Kidney glomerular epithelial cell (primary cell): Measurements from ENCODE around the gene SMIM38.
"Not testable (repeated sequence)": the region's sequence is repeated elsewhere in the genome, so short reads cannot be mapped to it uniquely, and the experiment has no call there.

Source experiments
- DNase-seq: peaks from one replicate; lab custom pipeline; 2025; lab: John Stamatoyannopoulos, UW

Gene SMIM38

DNA sequence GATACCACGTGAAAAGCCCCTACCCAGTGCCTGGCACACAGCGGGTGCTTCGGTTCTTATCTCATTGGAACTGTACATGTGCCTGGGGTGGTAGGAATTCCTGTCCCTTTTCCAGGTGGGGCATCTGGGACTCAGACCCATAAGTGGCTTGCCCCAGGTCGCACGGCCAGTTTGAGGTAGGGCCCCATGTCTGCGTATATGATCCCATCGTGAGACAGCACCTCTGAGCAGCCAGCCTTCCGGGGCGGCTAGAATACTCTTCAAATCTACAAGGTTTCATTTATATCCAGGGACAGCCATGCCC lies 33.5 kb upstream of the SMIM38 start:
- no peak for DNase-seq

DNA sequence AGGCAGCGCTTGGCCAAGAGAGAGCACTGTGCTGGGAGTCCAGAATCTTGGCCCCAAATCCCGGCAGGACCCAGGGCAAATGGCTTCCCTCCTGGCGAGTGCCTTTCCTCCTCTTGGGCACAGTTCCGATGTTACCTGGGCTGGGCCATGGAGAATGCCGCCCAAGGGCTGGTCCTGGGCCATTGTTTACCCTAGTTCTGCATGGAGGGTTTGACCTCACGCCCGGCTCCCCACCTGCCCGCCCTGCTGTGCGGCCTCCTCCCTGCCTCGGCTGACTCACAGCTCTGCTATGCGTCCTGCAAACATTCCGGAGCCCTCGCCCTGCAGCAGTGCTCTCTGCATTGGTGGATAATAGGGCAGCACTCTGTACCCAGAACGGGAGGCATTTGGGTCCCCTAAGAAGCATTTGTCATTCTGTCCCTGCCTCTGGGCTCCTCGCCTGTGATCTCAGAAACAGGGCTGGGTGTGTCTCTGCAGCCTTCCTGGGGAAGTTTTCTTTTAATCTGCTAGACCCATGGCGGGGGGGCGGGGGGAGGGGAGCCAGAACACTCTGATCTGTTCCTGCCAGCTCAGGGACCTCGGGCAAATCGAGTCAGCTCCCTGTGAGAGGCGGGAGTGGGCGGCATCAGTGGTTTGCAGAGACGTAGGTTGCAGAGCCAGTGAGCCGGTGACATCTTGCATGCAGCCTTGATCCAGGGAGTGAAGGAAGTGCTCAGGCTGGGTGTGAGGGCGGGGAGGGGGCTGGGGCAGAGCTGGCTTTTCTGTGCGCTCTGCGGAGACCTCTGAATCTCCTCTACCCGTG lies 32.9 kb upstream of the SMIM38 start:
- peak; percentile 90 for DNase-seq

DNA sequence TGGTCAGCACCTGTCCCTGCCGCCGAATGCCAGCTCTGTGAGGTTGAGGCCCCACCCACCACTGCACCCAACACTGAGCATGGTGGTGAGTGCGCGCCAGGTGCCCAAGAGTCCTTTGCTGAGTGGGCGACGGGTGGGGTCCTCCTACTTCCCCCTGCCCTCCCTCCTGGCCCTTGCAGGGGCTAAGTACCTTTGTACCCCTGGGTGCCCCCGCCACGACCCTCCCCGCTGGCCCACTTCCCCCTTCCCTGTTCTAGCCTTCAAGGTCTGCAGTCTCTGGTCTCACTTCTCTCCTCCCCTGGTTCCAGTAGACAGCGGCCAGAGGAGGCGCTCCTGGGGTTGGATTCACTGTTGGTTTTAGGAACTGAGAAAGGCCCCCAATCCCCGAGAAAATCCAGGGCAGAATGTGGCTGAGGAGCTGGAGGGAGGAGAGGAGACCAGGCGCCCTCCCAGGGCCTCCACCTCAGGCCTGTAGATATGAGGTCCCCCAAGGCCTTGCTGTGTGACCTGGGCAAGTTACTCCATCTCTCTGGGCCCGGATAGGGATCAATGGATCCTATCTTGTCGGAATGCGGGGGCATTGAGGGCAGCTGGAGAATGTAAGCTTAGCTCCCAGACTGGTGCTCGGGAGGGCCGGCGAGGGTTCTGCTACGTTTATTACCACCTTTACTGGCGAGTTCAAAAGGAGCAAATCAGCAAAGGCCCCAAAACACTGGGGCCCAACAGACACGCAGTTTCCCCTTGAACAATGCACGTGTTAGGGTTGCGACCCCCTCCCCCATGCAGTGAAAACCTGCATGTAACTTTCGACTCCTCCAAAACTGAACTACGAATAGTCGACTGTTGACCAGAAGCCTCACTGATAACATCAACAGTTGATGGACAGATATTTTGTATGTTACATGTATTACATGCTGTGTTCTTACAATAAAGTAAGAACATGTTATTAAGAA lies 31.9 kb upstream of the SMIM38 start:
- no peak for DNase-seq

DNA sequence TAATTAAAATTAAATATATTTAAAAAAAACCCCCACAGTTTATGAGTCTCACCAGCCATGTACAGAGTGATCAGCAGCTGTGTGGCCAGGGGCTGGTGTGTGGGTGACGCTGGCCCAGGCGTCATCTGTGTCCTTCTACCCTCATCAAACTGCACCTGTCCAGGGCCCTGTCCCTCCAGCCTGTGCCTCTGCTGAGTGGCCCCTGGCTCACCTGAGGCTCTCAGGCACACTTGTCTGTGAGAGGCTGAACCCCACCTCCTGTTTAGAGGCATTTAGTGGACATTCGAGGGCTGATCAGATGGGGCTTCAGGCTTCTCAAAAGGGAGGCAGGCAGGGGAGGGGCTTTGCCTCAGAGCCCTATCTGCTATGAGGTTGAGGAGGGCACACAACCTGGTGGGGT lies 29.9 kb upstream of the SMIM38 start:
- DNase-seq: no peak

DNA sequence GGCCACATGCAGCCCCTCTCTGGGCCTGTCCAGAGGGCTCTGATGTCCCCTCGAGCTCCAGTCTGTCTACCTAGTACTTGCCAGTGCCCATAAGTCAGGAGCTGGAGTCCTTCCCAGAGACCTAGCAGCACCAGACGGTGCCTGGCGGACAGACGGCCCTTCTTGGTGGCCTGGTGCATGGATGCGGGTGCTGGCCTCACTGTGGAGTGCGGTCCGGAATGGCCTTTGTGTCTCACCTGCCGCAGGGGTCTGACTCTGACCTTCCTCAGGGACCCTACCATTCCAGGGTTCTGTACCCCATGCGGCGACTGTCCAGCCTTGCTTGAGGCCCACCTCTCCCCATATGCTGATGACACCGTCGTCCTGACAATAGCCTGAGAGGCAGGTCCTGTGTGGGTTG lies 29.4 kb upstream of the SMIM38 start:
- DNase-seq: no peak

DNA sequence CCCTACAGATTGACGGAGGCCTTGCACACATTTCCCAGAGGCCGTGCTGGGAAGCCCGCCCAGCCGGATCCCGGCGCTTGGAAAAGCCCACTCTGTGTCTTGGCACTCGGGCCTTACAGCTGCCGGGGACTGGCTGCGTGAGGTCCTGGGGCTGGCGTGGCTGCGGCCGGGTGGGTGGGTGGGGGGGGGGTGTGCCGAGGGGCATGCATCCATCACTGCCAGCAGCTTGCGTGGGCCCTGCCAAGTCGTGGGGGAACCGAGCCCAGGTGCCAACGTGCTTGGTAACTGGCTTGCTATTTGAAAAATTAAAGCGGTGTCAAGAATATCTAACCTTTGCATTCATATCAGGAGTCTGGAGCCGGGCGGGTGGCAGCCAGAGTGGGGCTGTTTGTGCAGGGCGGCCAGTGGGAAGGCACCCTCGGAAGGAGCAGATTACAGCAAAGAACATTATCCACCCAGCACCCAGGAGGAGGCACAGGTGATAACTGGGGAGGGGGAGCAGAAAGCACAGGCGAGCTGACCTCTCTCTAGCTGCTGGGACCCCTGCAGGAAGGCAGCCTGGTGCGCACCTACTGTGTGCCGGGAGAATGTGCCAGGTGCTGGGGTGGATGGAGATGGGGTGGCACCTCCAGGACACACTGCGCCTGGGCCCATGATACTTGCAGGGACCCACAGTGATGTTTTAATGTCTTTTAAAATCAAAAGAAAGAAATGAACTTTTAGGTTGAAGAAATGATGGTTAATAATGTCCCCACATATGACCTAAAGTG lies 28.5 kb upstream of the SMIM38 start:
- DNase-seq: no peak

DNA sequence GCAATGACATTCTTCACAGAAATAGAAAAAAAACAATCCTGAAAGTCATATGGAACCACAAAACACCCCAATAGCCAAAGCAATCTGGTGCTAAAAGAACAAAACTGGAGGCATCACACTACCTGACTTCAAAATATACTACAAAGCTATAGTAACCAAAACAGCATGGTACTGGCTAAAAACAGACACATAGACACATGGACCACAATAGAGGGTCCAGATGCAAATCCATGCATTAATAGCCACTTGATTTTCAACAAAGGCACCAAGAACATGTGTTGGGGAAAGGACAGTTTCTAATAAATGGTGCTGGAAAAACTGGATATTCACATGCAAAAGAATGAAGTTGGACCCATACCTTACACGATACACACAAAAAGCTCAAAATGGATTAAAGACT lies 27.9 kb upstream of the SMIM38 start:
- no peak for DNase-seq

DNA sequence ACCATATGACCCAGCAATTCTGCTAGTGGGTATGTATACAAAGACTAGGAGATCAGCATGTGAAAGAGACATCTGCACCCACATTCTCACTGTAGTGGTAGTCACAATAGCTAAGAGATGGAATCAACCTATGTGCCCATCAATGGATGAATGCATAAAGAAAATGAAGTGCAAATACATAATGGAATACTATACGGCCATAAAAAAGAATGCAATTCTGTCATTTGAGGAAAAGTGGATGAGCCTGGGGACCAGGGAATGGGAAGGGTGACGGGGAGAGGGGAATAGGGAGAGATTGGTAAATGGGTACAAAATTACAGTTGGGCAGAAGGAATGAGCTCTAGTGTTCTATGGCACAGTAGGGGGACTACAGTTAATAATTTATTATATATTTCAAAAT lies 26.7 kb upstream of the SMIM38 start:
- DNase-seq: no peak

DNA sequence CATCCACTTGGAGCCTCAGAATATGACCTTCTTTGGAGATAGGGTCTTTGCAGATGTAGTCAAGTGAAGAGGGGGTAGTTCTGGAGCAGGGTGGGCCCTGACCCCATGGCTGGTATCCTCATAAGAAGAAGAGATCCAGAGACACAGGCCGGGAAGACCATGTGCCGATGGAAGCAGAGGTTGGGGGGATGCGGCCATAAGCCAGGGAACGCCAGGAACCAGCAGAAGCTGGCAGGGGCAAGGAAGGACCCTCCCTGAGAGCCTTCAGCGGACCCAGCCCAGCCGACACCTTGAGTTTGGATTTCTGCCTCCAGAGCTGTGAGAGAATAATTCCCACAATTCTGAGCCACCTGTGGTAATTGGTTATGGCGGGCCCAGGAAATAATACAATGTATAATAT lies 26.1 kb upstream of the SMIM38 start:
- DNase-seq: no peak

DNA sequence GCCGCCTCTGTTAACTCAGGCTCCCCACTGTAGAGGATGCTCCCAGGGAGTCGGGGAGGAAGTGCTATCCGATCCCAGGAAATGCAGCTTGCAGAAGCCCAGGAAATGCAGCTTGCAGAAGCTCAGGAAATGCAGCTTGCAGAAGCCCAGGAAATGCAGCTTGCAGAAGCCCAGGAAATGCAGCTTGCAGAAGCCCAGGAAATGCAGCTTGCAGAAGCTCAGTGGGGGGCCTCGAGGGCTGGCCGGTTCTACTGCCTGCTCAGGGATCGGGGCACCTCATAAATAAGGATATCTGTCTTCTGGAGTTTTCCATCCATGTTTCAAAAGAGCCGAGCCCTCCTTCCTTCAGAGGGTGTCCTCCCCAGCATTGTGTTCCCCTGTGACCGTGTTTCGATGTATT lies 25.1 kb upstream of the SMIM38 start:
- DNase-seq: no peak

DNA sequence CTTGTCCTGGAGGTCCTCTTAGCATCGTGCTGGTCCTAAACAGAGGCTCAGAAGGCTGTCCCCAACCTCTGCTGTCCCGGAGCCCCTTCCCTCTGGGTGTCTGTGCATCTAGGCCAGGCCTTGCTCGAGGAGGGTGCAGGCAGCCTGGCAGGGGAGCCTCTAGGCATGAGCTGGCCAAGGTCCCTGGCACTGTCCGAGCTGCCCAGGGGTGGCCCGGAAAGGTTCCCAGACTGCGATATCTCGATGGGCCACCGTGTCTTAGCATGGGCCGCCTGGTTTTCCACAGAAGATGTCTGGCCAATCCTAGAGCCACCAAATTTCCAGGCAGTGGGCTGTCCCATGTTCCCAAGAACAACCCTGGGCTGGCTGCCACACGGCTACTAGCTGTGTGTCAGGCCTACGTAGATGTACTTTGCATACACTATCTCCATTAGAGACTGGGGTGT lies 24.6 kb upstream of the SMIM38 start:
- DNase-seq: no peak

DNA sequence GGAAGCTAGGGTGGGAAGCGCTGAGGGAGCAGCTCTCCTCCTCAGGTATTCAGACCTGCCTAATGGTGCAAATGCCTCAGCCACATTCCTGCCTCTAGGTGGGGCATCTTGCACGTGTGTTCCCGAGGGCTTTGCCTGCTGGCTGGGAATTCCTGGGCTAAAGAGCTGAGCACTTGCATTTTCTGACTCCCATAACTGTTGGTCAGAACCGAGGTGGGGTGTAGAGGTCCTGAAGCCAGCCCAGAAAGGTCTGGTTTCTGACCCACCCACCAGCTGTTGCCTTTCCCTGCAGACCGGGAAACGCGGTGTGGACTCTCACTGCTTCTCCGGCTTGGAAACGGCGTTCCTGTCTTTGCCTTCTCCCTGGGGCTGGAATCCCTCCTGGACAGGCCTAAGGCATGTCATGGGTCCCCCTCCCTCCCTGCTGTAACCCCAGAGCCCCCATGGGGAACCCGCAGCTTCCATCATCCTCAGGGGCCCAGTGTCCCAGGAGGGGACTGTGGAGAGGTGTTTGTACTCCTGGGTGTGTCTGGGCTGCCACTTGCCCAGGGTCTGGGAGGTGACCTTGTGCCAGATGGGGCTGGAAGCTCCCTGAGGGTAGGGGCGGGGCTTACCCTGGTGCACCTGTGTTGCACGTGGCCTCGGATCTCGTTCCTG lies 24.0 kb upstream of the SMIM38 start:
- DNase-seq: peak; percentile 77

DNA sequence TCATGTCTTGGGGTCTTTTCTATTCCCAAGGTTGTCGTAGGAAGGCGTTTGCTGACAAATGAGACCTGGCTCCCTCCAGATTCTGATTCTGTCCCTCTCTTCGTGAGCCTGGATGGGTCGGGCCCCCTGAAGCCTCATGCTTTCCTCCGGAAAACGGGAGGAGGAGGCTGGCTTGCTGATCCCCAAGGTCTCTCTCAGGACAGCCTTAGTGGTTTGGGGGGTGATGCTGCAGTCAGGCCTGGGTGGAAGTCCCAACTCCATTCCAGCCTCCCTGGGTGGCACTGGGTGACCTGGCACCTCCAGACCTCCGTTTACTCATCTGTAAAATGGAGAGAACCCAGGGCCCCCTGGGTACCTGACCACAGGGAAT lies 23.4 kb upstream of the SMIM38 start:
- no peak for DNase-seq

DNA sequence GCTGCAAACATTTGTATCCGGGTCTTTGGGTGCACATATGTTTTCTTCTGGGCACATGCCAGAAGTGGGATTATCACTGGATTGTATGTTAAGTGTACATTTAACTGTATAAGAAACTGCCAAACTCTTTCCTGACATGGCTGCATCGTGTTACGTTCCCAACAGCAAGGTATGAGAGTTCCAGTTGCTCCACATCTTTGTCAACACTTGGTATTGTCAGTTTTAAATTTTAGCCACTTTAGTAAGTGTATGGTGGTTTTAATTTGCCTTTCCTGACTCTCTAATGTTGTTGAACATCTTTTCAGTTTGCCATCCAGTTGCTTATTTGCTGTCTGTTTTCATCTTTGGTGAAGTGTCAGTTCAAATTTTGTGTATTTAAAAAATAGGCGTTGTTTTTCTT lies 22.5 kb upstream of the SMIM38 start:
- DNase-seq: no peak

DNA sequence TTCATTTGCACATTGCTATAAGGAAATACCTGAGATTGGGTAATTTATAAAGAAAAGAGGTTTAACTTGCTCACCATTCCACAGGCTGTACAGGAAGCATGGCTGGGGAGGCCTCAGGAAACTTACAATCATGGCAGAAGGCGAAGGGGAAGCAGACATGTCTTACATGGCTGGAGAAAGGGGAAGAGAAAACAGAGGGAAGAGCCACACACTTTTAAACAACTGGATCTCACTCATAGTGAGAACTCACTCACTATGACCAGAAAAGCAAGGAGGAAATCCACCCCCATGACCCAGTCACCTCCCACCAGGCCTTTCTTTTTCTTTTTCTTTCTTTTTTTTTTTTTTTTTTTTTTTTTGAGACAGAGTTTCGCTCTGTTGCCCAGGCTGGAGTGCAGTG lies 21.6 kb upstream of the SMIM38 start:
- DNase-seq: not testable (repeated sequence)

DNA sequence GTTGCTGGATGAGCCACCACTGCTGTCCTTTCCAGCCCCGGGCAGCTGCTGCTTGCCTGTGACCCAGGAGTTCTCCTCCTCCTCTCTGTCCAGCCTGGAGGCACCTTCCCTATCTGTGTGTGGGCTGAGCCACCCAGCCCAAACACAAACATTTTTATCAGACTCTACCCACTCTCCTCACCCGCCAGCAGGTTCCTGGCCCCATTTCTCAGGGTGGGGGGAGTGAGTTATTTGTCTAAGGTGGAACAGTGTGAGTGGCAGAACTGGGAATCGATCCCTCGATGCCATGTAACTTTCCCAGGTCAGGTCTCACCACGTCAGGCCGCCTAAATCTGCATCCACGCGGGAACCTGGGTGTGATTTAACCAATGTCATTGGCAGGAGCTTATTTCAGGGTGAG lies 20.8 kb upstream of the SMIM38 start:
- no peak for DNase-seq

DNA sequence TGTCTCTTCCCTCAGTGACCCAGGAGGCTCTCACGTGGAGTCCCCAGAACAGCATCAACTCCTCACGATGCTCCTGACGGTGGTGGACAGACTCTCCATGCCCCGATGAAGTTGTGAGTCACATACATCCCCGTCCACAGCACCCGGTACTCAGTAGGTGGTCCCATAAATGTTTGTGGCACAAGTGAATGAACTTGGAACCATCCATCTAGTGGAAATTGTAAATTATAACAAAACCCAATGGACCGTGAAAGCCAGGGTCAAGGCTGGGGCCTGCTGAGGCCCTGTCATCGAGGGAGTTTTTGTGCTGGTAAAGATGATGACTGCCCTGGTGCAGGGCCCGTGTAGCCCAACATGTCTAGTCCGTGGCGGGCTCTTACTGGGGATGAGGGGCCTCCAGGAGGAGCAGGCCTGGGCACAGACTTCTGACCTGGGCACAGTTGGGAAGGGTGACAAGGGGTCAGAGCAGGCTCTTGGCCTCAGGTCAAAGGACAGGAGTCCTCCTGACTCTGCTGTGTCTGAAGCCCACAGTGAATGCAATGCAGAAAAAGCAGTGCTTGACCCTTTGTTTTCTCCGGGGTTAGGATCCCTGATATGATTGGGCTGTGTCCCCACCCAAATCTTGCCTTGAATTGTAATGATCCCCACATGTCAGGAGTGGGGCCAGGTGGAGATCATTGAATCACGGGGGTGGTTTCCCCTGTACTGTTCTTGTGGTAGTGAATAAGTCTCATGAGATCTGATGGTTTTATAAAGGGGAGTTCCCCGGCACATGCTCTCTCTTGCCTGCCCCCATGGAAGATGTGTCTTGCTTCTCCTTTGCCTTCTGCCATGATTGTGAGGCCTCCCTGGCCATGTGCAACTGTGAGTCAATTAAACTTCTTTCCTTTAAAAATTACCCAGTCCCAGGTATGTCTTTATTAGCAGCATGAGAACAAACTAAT lies 20.0 kb upstream of the SMIM38 start:
- peak; percentile 21 for DNase-seq

DNA sequence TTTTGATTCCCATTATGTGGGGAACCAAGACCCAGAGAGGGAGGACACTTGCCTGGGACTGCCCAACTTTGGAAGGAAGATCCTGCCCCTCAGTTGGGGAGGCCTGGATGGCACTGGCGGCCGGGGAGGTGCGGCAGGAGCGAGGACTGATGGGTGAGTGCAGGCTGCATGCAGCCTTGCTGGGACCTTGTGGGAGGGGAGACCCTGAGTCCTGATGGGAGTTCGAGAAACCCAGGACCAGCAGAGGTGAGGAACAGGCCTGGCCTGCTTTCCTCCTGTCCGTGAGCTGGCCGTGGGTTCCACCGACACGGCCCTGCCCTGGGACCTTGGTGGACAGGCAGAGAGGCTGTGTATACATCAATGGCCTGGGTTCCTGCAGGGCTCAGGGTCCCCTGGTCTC lies 19.3 kb upstream of the SMIM38 start:
- DNase-seq: no peak

DNA sequence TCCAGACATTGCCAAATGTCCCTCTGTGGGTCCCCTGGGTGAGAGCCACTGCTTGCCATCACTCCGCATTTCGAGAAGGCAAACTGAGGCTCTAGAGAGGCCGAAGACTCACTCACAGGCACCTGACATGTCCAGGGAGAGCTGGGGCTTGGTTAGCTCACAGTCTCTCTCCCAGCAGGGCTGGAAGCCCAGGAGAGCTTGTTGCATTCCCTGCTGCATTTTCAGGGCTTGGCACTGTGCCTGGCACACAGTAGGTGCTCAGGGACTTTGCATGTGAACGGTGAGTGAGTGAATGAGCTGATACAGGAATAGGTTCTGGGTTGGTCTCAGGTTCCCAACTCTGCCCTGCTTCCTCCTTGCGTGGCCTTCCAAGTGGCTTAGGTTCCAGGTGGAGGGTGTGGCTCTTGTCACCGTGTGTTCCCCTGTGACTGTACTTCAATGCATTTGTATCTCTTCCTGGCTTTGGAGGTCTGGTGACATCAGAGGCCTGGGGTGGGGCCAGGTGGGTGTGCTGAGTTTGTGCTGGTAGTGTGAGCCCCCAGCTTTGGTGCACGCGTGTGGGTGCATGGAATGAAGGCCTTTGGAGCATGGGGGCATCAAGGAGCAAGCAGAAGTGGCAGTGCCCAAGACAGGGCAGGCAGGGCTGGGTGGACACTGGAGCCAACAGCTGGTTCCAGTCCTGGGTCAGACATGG lies 18.4 kb upstream of the SMIM38 start:
- no peak for DNase-seq

DNA sequence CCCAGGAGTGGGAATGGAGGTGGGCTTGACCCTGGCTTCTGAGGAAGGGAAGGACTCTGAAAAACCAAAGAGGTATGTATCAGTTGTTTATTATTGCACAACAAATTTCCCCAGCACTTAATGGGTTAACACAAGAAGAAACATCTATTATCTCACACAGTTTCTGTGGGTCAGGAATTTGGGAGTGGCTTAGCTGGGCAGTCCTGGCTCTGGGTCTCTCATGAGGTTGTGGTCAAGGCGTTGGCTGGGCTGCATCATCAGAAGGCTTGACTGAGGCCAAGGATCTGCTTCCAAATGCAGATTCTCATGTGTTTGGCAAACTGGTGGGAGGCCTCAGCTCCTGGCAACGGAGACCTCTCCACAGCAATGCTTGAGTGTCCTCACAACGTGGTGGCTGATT lies 17.5 kb upstream of the SMIM38 start:
- peak; percentile 6 for DNase-seq
